GM12874 (cell line): ENCODE data around the gene RTEL1.

Experiments used
- TF ChIP-seq, protein P1 (sequence below): IDR thresholded peaks from 2 replicates; pipeline ENCODE4 v1.5.1; 2011; ENCODE audit warnings: low read depth, mild to moderate bottlenecking, control low read depth, low read length, moderate library complexity; ENCODE audit not compliant: insufficient read depth

Gene RTEL1

DNA sequence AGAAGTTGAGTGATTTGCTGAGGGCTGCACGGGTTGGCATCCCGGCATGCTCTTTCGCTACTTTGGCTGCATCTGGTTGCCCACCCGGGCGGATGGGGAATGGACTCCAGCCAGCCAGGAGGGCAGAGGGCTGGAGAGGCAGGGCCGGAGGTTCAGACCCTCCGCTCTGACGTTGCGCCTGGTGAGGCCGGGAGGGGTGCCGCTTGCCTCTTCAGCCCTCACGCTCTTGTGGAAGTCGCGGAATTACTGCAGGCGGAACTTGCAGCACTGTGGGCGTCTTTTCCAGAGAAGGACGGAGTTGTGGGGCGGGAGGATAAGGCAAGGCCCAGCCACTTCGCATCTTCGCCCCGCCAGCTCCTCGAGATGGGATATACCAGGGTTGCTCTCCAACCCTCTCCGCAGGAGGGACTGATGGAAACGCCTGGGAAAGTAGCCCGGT is 656 bp downstream of the RTEL1 start:
- TF ChIP-seq, protein P1, sequence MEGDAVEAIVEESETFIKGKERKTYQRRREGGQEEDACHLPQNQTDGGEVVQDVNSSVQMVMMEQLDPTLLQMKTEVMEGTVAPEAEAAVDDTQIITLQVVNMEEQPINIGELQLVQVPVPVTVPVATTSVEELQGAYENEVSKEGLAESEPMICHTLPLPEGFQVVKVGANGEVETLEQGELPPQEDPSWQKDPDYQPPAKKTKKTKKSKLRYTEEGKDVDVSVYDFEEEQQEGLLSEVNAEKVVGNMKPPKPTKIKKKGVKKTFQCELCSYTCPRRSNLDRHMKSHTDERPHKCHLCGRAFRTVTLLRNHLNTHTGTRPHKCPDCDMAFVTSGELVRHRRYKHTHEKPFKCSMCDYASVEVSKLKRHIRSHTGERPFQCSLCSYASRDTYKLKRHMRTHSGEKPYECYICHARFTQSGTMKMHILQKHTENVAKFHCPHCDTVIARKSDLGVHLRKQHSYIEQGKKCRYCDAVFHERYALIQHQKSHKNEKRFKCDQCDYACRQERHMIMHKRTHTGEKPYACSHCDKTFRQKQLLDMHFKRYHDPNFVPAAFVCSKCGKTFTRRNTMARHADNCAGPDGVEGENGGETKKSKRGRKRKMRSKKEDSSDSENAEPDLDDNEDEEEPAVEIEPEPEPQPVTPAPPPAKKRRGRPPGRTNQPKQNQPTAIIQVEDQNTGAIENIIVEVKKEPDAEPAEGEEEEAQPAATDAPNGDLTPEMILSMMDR: no peak

DNA sequence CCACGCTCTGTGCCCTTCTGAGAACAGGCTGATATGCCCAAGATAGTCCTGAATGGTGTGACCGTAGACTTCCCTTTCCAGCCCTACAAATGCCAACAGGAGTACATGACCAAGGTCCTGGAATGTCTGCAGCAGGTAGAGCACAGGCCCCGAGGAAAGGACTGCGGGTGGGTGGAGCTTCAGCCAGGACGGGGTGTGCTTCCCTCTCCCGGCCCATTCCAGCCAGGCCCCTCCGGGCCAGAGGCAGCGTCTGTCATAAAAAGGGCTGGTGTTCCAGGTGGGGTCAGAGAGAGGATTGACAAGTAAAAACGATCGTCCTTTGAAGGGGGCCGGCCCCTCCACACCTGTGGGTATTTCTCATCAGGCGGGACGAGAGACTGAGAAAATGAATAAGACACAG is 1.3 kb downstream of the RTEL1 start:
- TF ChIP-seq, protein P1: no peak

DNA sequence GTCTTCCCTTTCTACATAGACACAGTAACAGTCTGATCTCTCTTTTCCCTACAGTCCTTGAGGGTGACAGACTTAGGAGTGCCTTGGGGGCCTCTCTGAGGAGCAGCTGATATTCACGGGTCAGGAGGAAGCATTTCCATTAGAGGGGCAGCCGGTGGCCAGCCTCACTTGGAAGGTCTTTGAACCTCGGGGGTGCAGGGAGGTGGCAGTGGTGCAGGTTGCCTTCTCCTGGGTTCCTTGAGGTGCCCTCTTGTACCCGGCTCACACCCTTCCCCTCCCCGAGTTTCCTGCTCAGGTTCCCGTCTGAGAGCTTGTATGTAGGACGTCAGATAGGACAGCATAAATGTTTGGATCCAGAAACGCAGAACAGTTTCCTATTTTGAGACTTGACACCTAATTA is 2.5 kb downstream of the RTEL1 start:
- TF ChIP-seq, protein P1: no peak

DNA sequence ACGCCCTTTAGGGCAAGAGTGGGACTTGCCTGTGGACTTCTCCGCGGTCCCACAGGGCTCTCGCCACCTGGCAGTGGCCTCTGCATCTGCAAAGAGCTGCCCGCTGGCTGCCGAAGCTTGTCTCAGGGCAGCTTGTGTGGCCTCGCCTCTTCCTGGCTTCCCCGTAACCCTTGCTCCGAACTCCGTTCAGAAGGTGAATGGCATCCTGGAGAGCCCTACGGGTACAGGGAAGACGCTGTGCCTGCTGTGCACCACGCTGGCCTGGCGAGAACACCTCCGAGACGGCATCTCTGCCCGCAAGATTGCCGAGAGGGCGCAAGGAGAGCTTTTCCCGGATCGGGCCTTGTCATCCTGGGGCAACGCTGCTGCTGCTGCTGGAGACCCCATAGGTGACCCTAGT is 3.0 kb downstream of the RTEL1 start:
- TF ChIP-seq, protein P1: no peak

DNA sequence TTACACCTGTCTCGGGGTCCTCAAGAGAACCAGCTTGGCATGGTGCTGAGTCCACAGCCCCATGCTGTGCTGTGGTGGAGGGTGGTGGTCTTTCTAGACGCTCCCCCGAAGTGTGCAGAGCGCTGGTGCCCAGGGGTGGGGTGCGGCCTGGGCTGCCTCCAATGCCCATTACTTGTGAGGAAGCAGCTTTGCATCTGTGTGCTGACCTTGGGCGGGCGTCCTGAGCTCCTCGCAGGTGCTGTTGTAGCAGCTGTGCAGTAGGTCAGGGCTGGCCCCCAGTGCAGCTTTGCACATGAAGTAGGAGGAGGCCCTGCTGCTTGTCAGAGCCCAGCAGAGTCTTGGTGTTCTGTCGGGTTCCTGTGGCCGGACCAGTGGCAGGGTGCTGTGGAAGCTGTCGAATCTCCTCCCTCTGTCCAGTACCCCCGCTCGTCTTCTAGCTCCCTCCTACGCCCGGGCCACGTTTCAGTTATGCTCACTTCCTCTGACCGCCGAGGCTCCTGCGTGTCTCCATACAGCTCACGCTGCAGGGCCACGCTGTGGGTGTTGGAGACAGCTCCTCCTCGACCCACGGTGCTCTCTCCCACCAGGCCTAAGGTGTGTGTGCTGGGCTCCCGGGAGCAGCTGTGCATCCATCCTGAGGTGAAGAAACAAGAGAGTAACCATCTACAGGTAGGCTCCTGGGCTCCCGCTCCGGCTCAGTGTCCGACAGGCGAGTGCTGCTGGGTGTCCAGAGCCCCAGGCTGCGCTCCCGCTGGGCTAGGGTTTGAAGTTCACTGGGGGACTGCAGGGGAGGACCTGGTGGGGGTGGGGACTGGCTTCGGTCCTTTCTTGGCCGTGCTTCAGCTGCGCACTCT is 4.1 kb downstream of the RTEL1 start:
- TF ChIP-seq, protein P1: no peak

DNA sequence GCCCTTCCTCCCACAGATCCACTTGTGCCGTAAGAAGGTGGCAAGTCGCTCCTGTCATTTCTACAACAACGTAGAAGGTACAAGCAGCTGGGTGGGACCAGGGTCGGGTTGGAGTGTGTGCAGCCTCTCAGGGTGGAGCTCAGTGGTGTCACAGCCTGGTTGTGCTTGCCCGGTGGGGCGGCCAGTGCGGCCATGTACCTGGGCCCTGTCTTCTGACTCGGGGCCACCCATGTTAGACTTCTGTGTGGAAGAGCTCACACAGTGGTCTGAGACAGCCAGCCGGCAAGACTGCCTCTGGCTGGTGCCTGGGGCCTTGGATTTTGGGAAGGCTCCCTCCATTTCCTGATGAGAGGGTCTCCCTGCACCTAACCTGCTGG is 4.7 kb downstream of the RTEL1 start:
- TF ChIP-seq, protein P1: no peak

DNA sequence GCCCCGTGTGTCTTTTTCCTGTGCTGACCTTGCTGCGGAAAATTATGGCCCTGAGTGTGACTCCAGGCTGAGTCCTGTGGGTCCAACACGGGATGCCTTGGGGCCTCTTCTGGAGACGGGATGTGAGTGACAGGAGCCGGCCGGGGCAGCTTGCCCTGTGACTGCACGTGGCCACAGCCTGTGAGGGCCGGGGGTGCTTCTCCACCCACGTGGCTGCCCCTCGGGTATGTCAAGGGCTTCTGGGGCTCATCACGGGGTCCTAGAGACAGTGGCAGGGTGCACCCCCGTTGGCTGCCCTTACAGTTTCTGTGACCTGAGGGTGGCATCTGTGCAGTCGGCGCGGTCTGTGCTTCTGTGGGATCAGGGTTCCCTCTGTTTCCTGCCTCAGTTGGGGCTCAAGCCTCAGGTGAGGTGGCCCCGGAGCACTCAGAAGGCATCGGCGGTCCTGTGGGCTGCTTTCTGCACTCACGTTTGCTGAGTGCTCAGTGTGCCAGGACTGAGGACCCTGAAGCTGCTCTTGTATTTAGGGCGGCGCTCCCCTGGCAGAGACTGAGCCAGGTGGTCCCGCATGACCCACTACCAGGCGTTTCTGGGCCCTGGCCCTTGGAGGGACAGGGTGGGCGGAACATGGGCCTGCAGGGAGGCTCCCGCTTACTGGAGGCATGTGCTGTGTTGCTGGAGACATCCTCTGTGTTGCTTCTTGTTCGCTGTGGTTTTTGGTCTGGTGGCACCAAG is 5.4 kb downstream of the RTEL1 start:
- TF ChIP-seq, protein P1: no peak
